Tibial artery (tissue), 4 donors: ENCODE measurements around the gene PCDHGB7.
A peak's percentile ranks its signal among the peaks of the same experiment; 100 is the strongest.
"Not testable (repeated sequence)": the region's sequence is repeated elsewhere in the genome, so short reads cannot be mapped to it uniquely, and the experiment has no call there.

ENCODE experiments used
- DNase-seq, 2 donors: peaks; one replicate each; pipeline ENCODE4 v3.0.0-alpha.2; 2019
- H3K27ac ChIP-seq, 2 donors: fragments of 200-600 bp; sonication (generic) in 1 of 2; 1 replicate in 1 of 2; 2 replicates in 1 of 2; pipeline ENCODE4 v1.5.1; 2018 to 2019; ENCODE audit warnings: mild to moderate bottlenecking in 1 of 2
- H3K27me3 ChIP-seq, 2 donors: fragments of 200-600 bp; sonication (generic) in 1 of 2; one replicate each; pipeline versions ENCODE4 v1.5.1 to v1.6.0; 2016 to 2019
- H3K36me3 ChIP-seq, 3 donors: fragments of 200-600 bp; sonication (generic) in 2 of 3; one replicate each; pipeline ENCODE4 v1.5.1; 2016 to 2019; ENCODE audit warnings: mild to moderate bottlenecking in 2 of 3
- H3K4me1 ChIP-seq, 4 donors: fragments of 200-600 bp; sonication (generic) in 2 of 4; 1 replicate in 3 of 4; 2 replicates in 1 of 4; pipeline ENCODE4 v1.5.1; 2016 to 2019
- H3K4me3 ChIP-seq, 2 donors: fragments of 200-600 bp; sonication (generic) in 1 of 2; 1 replicate in 1 of 2; 2 replicates in 1 of 2; pipeline ENCODE4 v1.5.1; 2018 to 2019; ENCODE audit warnings: mild to moderate bottlenecking in 2 of 2
- H3K9me3 ChIP-seq, 3 donors: fragments of 200-600 bp; sonication (generic) in 1 of 3; one replicate each; pipeline ENCODE4 v1.5.1; 2016 to 2019
- intact Hi-C: fragments of 100-400 bp; cut with DNase I; formaldehyde crosslinking; loops from one replicate; pipeline ENCODE4 v1.15.0; 2023; ENCODE audit warnings: low total_unique reads
- TF ChIP-seq, protein P1 (sequence below), 2 experiments: fragments of 200-600 bp in 1 of 2; fragments of 450-650 bp in 1 of 2; IDR thresholded peaks; one replicate each; pipeline ENCODE4 v1.5.1; 2017 to 2019; ENCODE audit warnings: antibody characterized with exemption in 2 of 2, mild to moderate bottlenecking in 1 of 2, moderate library complexity in 1 of 2

Gene PCDHGB7

GRCh38 chr5:141413540-141414069 lies 3.9 kb upstream of the PCDHGB7 start:
- TF ChIP-seq, protein P1, sequence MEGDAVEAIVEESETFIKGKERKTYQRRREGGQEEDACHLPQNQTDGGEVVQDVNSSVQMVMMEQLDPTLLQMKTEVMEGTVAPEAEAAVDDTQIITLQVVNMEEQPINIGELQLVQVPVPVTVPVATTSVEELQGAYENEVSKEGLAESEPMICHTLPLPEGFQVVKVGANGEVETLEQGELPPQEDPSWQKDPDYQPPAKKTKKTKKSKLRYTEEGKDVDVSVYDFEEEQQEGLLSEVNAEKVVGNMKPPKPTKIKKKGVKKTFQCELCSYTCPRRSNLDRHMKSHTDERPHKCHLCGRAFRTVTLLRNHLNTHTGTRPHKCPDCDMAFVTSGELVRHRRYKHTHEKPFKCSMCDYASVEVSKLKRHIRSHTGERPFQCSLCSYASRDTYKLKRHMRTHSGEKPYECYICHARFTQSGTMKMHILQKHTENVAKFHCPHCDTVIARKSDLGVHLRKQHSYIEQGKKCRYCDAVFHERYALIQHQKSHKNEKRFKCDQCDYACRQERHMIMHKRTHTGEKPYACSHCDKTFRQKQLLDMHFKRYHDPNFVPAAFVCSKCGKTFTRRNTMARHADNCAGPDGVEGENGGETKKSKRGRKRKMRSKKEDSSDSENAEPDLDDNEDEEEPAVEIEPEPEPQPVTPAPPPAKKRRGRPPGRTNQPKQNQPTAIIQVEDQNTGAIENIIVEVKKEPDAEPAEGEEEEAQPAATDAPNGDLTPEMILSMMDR (IDR thresholded peaks at IDR 0.05) = no peak
- Histone ChIP-seq H3K4me1 (no peaks in the 10 kb centered on the region), H3K36me3 (peaks cover 5 to 70% (median 65%) of the 10 kb centered on the region in 3 donors), H3K4me3 (peak overlapping the region; percentile 22 to 26), H3K9me3 (peaks cover 18 to 97% (median 86%) of the 10 kb centered on the region in 3 donors), H3K27ac (no peak overlapping the region), H3K27me3 (no peaks in the 10 kb centered on the region)
- intact Hi-C loops = loop anchor here (10.0 kb wide), 2 partner anchors 89 to 141 kb away; partner anchors contain the start of gene TAF7
- no peak for DNase-seq

DNA sequence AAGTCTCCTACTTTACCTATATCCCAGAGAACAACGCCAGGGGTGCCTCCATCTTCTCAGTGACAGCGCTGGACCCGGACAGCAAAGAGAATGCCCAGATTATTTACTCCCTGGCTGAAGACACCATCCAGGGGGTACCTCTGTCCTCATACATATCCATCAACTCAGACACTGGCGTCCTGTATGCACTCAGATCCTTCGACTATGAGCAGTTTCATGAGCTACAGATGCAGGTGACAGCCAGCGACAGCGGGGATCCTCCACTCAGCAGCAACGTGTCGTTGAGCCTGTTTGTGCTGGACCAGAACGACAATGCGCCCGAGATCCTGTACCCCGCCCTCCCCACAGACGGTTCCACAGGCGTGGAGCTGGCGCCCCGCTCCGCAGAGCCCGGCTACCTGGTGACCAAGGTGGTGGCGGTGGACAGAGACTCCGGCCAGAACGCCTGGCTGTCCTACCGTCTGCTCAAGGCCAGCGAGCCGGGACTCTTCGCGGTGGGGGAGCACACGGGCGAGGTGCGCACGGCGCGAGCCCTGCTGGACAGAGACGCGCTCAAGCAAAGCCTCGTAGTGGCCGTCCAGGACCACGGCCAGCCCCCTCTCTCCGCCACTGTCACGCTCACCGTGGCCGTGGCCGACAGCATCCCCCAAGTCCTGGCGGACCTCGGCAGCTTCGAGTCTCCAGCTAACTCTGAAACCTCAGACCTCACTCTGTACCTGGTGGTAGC lies 2.8 kb upstream of the PCDHGB7 start:
- not testable (repeated sequence) for DNase-seq, H3K27ac ChIP-seq, H3K4me3 ChIP-seq, H3K4me1 ChIP-seq, H3K27me3 ChIP-seq
- Histone ChIP-seq H3K36me3 (peaks cover 5 to 75% (median 66%) of the 10 kb centered on the region in 3 donors), H3K9me3 (peaks cover 16 to 97% (median 86%) of the 10 kb centered on the region in 3 donors)
- intact Hi-C loops = loop anchor here (10.0 kb wide), 2 partner anchors 90 to 140 kb away; partner anchors contain the start of gene TAF7

DNA sequence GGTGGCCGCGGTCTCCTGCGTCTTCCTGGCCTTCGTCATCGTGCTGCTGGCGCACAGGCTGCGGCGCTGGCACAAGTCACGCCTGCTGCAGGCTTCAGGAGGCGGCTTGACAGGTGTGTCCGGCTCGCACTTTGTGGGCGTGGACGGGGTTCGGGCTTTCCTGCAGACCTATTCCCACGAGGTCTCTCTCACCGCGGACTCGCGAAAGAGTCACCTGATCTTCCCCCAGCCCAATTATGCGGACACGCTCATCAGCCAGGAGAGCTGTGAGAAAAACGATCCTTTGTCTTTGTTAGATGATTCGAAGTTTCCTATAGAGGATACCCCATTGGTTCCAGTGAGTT lies 2.2 kb upstream of the PCDHGB7 start:
- not testable (repeated sequence) for H3K4me1 ChIP-seq, H3K27ac ChIP-seq, H3K27me3 ChIP-seq, DNase-seq, H3K4me3 ChIP-seq
- intact Hi-C loops = loop anchor here (10.0 kb wide), 2 partner anchors 90 to 140 kb away; partner anchors contain the start of gene TAF7
- H3K36me3 ChIP-seq = peaks cover 5 to 73% (median 66%) of the 10 kb centered on the region in 3 donors
- H3K9me3 ChIP-seq = peaks cover 21 to 97% (median 86%) of the 10 kb centered on the region in 3 donors

DNA sequence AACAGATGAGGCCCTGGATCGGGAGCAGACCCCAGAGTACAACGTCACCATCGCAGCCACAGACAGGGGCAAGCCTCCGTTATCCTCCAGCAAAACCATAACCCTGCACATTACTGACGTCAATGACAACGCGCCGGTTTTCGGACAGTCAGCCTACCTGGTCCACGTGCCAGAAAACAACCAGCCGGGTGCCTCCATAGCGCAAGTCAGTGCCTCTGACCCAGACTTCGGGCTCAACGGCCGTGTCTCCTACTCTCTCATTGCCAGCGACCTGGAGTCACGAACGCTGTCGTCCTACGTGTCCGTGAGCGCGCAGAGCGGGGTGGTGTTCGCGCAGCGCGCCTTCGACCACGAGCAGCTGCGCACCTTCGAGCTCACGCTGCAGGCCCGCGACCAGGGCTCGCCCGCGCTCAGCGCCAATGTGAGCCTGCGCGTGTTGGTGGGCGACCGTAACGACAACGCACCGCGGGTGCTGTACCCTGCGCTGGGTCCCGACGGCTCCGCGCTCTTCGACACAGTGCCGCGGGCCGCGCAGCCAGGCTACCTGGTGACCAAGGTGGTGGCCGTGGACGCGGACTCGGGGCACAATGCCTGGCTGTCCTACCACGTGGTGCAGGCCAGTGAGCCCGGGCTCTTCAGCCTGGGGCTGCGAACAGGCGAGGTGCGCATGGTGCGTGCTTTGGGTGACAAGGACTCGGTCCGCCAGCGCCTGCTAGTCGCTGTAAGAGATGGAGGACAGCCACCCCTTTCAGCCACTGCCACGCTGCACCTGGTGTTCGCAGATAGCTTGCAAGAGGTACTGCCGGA lies 1.8 kb downstream of the PCDHGB7 start:
- Histone ChIP-seq H3K36me3 (peaks cover 0 to 67% (median 63%) of the 10 kb centered on the region in 3 donors), H3K9me3 (peaks cover 24 to 99% (median 89%) of the 10 kb centered on the region in 3 donors), H3K4me3 (no peak overlapping the region), H3K4me1 (no peaks in the 10 kb centered on the region), H3K27ac (no peak overlapping the region), H3K27me3 (no peaks in the 10 kb centered on the region)
- intact Hi-C loops = loop anchor here (10.0 kb wide), 2 partner anchors 94 to 136 kb away; partner anchors contain the start of gene TAF7
- DNase-seq = no peak
- TF ChIP-seq, protein P1 (IDR thresholded peaks at IDR 0.05) = no peak

- Histone ChIP-seq H3K36me3 (peaks cover 0 to 77% (median 65%) of the 10 kb centered on the region in 3 donors), H3K27me3 (no peaks in the 10 kb centered on the region), H3K9me3 (peaks cover 26 to 100% (median 89%) of the 10 kb centered on the region in 3 donors), H3K4me1 (no peaks in the 10 kb centered on the region), H3K27ac (no peak within 1 kb of the TSS), H3K4me3 (peak within 1 kb of the TSS; percentile 25 to 28)
- intact Hi-C loops = loop anchor here (10.0 kb wide), 1 partner anchor 176 kb away; the partner anchor contains the start of gene PCDHB15
- TF ChIP-seq, protein P1 (IDR thresholded peaks at IDR 0.05) = peak in 1 of 2 experiments; percentile 12
- DNase-seq = peak in 1 of 2 donors; percentile 47
Observed at GRCh38 chr5:141420855-141421488, 3.5 kb downstream of the PCDHGB7 start, which contains the start of gene PCDHGA11. Gene PCDHGA11 (plus strand): TSS chr5:141421051. CDS start chr5:141421228, 177 bp downstream.

DNA sequence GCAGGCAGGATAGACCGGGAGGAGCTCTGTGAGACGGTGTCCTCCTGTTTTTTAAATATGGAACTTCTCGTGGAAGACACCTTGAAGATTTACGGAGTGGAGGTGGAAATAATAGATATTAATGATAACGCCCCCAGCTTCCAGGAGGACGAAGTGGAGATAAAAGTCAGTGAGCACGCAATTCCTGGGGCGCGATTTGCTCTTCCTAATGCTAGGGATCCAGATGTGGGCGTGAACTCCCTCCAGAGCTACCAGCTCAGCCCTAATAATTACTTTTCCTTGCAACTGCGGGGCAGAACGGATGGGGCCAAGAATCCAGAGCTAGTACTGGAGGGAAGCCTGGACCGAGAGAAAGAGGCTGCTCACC lies 4.0 kb downstream of the PCDHGB7 start:
- Histone ChIP-seq H3K4me3 (peak overlapping the region; percentile 25 to 28), H3K27ac (no peak overlapping the region), H3K9me3 (peaks cover 29 to 100% (median 92%) of the 10 kb centered on the region in 3 donors), H3K4me1 (no peaks in the 10 kb centered on the region), H3K36me3 (peaks cover 0 to 76% (median 70%) of the 10 kb centered on the region in 3 donors), H3K27me3 (no peaks in the 10 kb centered on the region)
- TF ChIP-seq, protein P1 (IDR thresholded peaks at IDR 0.05) = no peak
- intact Hi-C loops = loop anchor here (10.0 kb wide), 1 partner anchor 177 kb away; the partner anchor contains the start of gene PCDHB15
- DNase-seq = no peak
